NB4 (cell line): ENCODE data around the gene FGF11.

Experiments used
- CTCF ChIP-seq: IDR thresholded peaks from one replicate; pipeline ENCODE4 v1.5.1; 2012; ENCODE audit warnings: low read depth, low read length
- MYC ChIP-seq: IDR thresholded peaks from 2 replicates; pipeline ENCODE4 v1.6.1; 2011; ENCODE audit warnings: low read depth, low read length
- POLR2A ChIP-seq: IDR thresholded peaks from 2 replicates; pipeline ENCODE4 v1.6.1; 2011; ENCODE audit warnings: mild to moderate bottlenecking; ENCODE audit not compliant: insufficient read length; ENCODE audit errors: extremely low read depth

GRCh38 chr17:7436556-7437368 is 2.5 kb upstream of the FGF11 start:
- peak; percentile 56 for TF ChIP-seq CTCF
- TF ChIP-seq POLR2A: no peak
- TF ChIP-seq MYC: peak; percentile 96
